HG03520 (cell line): ENCODE measurements around the gene HSPB3.
"Not testable (repeated sequence)": the region's sequence is repeated elsewhere in the genome, so short reads cannot be mapped to it uniquely, and the experiment has no call there.

ENCODE experiments used
- ATAC-seq: cut with Tn5 transposase; IDR thresholded peaks from one replicate; pipeline ENCODE4 v1.9.1; 2021; ENCODE audit warnings: mild to moderate bottlenecking, moderate library complexity; ENCODE audit not compliant: unreplicated experiment

Gene HSPB3

DNA sequence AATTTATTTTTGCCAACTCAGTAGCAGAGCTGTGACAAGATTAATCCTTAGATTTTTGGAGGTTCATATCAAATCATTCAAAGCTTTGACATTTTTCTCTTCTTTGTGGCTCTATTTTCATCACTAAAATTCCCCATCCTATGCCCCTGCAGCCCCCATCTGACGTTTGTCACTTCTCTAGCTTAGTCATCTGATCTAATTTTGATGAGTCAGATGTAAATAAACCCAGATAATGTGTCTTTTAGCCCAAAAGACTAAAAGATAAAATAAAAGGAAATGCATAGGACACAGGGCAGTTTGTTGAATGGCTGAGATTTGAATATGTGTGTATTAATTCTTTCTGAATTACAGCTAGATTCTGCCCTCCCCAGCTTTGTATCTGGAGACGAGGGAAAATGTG, 897 bp upstream of the HSPB3 start:
- no peak for ATAC-seq

DNA sequence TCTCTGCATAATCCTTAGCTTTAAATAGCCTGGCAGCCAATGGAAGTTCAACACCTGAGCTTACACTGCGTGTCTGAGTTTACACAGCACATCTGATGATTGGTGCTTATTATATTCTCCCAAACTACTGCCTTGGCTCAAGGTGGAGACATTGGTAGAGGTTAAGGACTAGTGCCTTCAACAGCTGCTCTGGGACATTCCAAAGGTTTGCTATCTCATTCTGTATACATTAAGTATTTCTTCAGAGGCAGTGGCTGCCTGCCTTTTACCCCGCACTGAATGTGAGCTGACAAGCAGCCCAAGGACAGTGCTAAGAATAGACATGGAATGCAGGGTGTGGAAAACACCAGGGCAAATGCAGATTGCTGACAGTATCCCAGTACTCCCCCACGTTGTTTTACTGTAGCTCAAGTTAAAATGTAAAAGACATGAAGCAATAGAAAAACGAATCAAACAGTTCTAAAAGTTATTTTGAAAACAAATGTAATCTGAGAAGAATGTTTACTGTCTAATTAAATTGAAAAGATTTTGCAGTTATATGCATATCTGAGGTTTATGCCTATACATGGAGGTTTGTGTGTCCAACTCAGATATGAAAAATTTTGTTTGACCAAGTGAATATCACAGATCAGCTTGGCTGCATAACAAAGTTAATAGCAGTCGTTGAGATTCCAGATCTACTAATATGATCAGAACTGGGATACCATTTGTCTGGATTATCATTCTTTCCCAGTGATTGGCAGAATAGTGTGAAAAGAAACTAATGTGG, 1.8 kb downstream of the HSPB3 start:
- ATAC-seq = no peak

DNA sequence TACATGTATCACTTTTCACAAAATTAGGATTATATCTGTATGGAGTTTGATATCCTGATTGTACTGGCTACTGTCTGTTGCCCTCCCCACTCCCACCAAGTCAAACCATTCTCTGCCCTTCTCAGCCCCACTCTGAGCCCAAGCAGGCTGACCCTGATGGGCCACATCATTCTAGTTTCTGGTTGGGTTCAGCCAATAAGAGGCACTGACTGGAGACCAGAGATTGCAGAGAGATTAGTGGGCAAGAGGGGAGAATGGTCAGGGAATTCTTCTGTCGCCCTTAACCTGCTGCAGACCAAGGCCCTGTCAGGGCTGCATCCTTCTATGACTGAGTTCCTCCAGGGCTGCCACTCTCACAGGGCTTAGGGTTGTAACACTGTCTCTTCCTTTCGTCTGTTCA, 2.7 kb downstream of the HSPB3 start:
- ATAC-seq = no peak

DNA sequence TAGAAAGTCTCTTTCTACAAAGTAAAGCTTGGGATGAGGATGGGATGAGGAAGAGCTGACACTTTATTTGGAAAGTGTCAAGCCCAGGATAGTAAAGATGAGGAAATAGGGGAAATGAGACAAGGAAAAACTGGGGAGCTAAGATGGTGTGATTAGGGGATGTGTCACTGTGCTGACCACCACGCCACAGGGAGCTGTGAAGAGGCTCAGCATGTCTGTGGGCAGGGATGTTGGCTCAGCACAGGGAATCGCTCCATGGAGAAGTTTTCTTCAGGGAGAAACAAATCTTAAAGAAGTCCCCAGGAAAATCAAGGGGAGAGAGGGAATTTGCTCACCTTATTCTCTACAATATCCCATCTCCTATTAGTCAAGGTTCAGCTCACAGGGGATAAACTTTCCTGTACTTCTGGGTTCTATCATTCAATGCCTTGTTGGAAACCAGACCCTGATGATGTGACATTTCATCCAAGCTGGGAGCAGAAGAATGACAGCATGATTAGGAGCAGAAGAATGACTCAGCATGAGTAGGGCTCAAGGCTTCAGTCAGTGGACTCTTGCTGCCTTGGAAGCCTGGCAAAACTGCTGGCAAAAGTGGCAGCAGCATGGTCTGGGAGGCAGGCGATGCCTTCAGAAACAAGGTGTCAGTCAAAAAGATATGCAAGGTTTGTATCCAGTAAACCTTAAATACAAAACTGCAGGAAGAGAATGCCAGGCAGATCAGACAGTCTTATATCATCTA, 4.9 kb downstream of the HSPB3 start:
- ATAC-seq = no peak

DNA sequence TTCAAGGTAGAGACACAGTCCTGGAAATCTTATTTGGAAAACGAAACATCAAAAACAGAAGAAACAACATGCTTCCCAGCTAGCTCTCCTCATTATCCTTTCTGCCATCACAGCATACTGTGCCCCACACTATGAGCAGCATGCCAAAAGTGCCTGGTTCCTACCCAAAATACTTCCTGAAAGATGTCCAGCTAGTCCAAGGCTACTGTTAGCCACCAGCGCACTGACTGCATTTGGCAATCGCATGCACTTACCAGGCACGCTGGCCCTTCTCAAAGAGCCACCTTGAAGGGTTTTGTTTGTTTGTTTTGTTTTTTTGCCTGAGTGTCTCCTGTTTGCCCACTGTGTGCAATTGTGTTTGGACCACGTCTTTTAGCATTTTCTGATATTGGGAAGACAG, 6.8 kb downstream of the HSPB3 start:
- ATAC-seq = no peak

DNA sequence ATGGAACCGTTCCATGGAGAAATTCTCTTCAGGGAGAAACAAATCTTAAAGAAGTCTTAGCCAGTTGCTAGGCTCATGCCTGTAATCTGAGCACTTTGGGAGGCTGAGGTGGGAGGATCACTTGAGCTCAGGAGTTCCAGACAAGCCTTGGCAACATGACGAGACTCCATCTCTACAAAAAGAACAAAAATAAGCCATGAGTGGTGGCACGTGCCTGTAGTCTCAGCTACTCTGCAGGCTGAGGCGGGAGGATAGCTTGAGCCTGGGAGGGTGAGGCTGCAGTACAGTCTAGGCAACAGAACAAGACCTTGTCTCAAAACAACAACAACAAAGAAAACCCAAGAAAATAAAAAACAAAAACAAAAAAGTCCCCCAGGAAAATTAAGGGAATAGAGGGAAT, 8.2 kb downstream of the HSPB3 start:
- ATAC-seq = no peak

DNA sequence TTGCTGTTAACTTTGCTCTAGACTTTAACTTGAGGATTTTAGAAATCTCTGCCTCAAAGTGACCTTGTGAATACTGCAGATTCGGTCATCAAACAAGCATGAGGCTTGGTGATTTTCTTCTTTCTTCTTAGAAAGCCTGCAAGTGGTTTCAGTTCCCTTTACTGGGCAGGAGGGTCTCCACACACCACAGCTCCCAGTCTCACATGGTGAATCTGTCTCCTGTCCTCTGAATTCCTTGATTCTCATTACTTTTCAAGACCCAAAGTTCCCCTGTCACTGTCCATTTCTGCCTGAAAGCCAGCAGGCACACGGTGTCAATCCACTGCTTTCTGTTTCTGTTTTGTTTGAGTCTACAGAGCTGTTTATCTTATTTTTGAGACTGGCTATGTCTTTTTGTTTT, 14.1 kb downstream of the HSPB3 start:
- ATAC-seq = peak; percentile 75

DNA sequence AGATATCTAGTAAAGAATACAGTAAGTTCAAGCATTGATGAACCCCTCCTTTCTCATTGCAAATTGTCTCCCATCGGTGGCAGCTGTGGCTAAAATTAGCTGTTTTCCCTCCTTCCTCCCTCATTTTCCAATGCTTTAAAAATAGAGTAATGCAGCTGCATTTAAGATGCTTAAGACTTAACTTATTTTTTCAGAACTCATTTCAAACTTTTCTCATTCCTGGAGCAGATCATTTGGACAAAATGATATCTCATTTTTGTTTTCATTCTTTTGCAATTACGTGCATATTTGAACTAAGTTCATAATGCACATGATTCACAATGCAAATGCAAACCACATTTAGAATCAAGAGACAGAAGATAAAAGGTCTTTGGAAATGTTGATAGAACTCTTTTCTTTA, 14.6 kb downstream of the HSPB3 start:
- ATAC-seq = no peak

DNA sequence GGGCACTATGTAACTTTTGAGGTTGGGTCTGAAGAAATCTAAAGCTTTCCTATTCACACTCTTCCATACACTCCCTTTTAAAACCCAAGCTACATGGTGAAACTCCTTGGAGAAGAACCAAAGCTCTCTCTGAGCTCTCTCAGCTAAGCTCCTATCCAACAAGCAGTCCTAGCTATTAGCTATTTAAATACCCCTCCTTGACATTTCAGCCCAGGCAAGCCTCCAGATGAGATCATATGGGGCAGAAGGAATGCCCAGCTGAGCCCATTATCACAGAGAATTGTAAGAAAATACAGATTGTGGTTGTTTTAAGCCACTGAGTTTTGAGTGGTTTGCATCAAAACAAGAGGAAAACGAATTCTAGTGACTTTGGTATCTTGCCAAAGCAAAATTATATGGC, 15.2 kb downstream of the HSPB3 start:
- no peak for ATAC-seq

DNA sequence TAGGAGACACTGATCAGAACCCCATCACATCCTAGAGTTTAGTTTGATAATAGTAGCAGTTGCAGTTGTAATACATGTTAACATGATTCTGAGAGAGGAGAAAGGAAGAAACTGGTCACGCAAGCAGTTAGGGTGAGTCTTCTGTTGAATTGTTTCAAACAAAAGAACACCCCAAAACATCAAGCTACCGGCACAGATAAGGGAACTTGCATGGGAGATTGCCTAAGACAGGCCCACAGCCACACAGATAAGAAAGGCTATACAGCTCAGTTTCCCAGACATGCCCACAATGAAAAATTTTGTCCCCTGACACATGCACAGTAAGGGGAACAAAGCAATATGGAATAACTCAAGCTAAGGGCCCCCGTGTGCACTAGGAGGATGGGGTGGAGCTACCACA, 15.9 kb downstream of the HSPB3 start:
- ATAC-seq = no peak

DNA sequence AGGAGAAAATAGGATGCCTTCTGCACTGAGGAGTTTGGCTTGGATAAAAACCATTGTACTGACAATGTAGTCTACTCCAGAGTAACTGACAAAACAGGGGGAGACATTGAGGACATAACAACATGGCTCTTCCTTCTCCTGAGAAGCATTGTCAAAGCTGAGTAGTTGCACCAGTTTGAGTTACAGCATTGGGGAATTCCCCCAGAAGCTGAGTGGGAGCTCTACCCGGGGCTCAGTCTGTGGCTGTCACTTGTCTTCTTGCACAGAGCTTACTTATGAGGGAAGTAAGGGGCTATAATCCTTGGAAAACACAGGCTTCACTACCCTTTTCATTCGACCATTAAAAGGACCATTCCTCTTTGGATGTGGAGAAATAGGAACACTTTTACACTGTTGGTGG, 21.2 kb downstream of the HSPB3 start:
- no peak for ATAC-seq

DNA sequence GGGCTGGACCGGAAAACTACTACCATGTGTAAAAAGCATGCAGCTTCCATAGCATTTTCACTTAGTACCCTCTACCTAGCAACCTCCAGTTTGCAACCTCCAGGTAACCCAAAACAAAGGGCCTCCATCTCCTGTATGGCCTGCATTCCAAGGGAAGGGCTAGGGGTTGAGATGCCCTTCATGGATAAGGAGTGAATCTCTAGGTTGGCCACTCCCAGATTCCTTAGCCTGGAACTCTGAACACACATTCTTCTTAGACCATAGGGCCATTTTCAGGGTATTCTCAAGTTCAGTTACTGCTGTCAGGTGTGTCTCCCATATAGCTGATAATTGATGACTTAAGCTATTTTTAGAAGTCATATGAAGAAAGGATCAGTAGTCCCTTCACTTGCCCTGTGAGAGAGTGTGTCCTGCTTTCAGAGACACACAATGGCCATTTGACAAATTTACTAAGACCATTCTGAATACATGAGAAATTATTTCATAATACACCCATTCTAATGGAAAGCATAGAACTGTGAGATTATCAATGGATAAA, 22.5 kb downstream of the HSPB3 start:
- no peak for ATAC-seq

DNA sequence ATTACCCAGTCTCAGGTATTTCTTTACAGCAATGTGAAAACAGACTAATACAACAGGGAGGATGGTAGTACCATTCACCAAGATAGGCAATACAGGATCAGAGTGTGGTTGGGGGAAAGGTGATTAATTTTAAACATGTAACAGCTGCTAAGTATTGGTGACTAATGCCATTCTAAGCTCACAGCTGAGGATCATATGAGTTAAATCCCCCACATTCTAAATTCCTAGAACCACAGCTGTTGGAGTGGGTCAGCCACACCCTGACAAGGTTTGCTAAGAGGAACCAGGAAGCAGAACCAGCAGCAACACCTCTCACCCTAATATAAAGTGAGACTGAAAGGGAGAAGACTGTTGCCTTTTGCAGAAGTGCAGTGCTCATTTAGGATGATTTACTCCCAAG, 24.8 kb downstream of the HSPB3 start:
- ATAC-seq = no peak

DNA sequence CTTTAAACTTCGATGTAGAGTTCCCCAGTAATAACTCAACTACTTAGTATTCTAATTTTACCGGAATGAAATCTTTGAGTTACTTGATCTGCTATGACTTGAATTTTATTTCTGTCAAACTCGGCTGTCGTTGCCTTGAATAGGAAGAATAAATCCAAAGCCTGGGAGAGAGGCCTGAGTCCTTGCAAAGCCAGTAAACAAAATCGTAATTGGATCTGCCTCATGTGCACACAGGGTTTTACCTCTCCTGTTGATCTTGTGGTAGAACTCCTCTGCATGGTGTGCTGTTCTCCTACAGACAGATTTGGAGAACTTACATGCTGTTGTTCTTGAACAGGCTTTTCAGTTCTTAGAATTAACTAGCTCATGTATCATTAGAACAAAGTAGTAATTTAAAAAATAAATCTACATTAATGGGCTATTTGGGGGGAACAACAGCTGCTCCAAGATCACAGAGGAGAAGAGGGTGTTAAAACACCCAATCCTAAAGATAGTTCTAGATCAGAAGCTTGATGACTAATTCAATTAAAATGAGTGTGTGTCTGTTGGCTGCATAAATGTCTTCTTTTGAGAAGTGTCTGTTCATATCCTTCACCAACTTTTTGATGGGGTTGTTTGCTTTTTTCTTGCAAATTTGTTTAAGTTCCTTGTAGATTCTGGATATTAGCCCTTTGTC, 28.9 kb downstream of the HSPB3 start:
- ATAC-seq = no peak

DNA sequence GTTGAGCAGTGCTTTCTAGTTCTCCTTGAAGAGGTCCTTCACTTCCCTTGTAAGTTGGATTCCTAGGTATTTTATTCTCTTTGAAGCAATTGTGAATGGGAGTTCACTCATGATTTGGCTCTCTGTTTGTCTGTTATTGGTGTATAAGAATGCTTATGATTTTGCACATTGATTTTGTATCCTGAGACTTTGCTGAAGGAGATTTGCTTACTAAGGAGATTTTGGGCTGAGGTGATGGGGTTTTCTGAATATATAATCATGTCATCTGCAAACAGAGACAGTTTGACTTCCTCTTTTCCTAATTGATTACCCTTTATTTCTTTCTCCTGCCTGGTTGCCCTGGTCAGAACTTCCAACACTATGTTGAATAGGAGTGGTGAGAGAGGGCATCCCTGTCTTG, 30.2 kb downstream of the HSPB3 start:
- ATAC-seq = not testable (repeated sequence)

DNA sequence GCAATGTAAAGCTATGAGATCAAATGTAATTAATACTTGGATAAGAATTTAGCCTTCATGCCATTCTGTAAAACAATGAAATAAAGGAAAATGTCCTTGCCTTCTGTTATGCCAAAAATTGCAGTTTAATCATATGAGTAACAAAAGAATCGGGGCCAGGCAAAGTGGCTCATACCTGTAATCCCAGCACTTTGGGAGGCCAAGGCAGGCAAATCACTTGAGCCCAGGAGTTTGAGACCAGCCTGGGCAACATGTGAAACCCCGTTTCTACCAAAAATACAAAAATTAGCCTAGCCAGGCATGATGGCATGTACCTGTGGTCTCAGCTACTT, 34.1 kb downstream of the HSPB3 start:
- not testable (repeated sequence) for ATAC-seq

DNA sequence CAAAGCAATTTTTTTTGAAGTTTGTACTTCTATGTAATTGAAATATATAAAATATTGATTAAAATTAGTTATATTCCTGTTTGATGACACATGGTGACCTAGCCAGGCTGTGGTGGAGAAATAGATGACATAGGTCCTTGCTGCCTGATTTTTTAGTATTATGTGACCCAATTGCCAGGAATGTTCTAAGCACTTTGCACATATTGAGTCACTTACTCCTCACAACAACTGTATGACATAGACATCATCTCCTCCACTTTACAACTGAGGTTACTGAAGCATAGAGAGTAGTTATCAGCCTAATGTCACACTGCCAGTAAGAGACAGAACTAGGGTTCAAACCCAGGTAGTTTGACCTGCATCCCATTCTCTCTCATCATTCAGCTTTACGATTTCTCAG, 35.8 kb downstream of the HSPB3 start:
- no peak for ATAC-seq

DNA sequence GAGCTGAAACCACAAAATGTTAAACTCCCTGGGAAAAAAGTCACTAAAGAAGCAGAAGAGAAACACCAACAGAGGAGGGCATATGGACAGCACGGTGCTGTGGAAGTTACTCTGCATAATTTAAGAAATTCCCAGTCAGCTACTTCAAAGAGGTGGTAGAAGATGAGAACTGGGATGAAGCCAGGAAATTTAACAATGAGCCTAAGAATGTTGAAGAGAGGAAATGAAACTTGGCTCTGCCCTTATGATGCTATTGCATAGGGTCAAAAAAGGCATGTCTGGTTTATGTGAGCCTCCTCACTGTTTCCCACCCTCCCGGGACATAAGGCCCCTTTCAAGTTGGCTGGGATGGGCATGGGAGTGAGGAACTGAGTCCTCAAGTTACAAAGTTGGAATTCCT, 36.7 kb downstream of the HSPB3 start:
- ATAC-seq = no peak

DNA sequence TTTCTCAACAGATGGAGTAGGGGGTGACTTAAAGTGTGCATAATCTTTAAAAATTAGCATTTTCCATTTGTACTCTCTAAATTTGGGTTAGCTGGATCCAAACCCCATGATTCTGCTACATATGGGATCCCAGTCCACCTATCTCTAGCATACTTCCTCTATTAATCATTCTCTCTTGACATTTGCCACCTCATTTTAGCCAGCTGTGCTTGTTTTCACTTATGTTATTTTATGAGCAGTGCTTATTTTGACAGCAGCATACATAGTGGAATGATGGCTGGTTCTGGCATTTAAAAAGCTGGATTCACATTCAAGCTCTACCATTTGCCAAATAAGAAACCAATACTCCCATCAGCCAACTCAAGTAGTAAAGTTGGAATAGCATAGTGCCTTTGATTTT, 39.5 kb downstream of the HSPB3 start:
- ATAC-seq = no peak
